Esophagus mucosa (tissue), 1 donor: ENCODE measurements around the gene PRAMEF1. TPM values are rescaled to one million over a fixed set of nuclear protein-coding genes. Genes with fewer than 3 reads are reported as not detected.
"Not testable (repeated sequence)": the region's sequence is repeated elsewhere in the genome, so short reads cannot be mapped to it uniquely, and the experiment has no call there.

Experiments used
- ATAC-seq: fragments of 200-7000 bp; cut with Tn5 transposase; one replicate; pipeline ENCODE4 v1.9.1; 2020
- total RNA-seq: library from RNA; stranded (reverse); gene quantifications from one replicate; pipeline ENCODE4 v1.2.4, GENCODE V29; 2023
- donor health status: DM: yes; HTN: yes; CAD: no.

The PRAMEF1 gene, protein sequence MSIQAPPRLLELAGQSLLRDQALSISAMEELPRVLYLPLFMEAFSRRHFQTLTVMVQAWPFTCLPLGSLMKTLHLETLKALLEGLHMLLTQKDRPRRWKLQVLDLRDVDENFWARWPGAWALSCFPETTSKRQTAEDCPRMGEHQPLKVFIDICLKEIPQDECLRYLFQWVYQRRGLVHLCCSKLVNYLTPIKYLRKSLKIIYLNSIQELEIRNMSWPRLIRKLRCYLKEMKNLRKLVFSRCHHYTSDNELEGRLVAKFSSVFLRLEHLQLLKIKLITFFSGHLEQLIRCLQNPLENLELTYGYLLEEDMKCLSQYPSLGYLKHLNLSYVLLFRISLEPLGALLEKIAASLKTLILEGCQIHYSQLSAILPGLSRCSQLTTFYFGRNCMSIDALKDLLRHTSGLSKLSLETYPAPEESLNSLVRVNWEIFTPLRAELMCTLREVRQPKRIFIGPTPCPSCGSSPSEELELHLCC
- total RNA-seq, result not detected

DNA sequence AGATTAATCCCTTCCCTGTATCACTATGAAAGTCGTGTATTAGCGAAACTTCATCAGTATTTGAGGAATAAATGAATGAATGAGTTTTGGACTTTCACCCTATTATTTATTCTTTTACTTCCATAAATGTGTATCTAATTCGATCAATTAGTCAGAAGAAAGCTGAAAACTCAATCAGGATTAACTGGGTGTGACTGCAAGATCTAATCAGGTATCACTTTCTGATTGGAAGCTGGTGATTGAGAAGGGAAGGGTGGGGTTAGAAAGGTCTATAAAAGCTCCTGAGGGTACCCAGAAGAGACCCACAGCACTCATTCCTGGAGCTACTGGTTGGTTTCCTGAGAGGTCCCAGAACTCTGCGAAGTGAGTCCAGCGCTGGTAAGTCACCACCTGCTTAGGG, at the start of gene PRAMEF1:
Gene PRAMEF1 (plus strand): TSS at position 301 of the 400 bp plus-strand sequence. CDS start 1,831 bp downstream, outside the sequence.
- ATAC-seq, result not testable (repeated sequence)

DNA sequence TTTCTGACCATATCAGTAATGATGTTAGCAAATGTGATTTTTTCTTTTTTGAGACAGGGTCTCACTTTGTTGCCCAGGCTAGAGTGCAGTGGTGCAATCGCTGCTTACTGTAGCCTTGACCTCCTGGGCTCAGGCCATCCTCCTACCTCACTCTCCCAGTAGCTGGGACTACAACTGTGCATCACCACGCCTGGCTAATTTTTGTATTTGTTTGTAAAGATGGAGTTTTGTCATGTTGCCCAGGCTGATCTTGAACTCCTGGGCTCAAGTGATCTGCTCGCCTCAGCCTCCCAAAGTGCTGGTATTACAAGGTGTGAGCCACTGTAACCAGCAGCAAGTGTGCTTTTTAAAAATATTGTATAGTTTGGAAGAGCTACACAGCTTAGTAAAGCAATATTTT, 49.3 kb upstream of the PRAMEF1 start:
- ATAC-seq, result no peak

DNA sequence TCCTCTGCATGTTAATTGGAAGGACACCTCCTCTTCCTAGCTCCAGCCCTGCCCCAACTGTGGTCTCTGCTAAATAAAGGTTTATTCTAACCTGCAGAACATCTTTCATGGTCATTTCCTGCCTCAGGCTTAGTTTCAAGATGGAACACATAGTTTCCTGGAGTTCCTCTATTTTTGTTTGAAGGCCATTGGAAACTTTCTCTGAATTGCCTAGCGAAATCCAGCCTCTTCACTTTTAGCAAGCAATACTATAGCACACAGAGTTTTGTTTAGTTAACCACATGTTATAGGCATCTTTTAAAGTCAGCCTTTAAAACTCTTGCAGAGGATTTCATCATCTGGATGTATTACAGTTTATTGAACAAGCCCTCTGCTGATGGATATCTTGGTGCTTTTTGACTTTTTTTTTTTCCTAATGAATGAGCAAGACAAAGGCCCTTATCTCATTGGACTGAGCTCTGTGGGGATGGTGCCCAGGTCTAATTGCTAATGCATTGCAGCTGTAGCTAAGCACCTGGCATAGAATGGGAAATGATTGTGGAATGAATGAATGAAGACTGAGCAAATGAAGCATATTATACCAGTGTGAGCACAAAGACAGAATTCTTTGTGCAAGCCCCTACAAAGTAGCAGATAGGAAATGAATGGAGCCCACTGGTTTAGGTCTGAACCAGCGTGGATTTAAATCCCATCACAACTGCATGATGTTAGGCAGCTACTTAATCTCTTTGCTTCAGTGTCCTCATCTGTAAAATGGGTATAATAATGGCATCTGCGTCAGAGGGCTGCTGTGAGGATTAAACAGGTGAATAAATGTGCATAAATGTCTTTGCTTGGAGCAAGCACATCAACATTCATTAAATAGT, 45.8 kb upstream of the PRAMEF1 start:
- no peak for ATAC-seq

DNA sequence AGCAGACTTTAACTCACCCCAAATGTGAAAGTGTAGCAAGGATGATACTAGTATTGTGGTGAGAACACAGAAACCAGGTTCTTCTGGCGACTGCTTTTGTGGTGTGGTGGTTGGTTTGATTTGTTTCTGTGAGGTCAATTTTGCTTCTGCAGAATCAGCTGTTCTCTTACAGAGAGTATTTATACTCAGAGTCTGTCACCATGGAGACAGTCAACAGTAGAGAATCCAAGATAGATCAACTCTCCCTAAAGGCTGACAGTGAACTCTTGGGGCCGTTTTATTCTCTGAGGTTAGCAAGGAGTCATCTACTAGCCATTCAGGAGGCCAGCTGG, 45.2 kb upstream of the PRAMEF1 start, which contains the start of gene CFAP107:
Gene CFAP107 (plus strand): TSS at position 209 of the 332 bp plus-strand sequence. CDS start 231 bp downstream, outside the sequence.
- no peak for ATAC-seq

DNA sequence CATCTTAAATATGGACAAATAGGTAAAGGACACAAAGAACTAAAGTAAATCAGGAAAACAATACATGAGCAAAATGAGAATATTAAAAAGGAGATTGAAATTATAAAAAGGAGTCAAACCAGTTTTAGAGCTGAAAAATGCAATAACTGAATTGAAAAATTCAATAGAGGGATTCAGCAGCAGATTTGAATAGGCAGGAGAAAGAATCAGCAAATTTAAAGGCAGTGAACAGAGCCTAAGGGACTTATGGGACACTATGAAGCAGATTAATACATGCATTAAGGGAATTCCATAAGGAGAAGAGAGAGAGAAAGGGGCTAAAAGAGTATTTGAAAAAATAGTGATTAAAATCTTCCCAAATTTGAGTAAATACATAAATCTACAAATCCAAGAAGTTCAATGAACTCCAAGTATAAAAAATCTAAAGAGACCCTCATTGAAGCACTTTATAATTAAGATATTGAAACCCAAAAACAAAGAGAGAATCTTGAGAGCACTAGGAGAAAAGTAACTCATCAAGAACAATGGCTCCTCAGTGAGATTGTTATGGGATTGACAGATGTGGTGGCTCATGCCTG, 42.3 kb upstream of the PRAMEF1 start:
- no peak for ATAC-seq

DNA sequence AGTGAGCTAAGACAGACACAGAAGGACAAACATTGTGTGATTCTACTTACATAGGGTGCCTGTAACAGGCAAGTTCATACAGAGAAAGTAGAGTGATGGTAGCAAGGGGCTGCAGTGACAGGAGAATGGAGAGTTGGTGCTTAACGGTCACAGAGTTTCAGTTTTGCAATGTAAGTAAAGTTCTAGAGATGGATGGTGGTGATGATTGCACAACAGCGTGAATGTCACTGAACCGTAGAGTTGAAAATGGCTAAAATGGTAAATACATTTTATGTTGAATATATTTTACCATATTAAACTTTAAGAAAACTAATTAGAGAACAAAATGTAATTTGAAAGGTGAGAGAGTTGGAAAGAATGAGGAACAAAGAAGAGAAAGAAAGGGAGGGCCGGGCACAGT, 36.5 kb upstream of the PRAMEF1 start:
- ATAC-seq, result no peak

DNA sequence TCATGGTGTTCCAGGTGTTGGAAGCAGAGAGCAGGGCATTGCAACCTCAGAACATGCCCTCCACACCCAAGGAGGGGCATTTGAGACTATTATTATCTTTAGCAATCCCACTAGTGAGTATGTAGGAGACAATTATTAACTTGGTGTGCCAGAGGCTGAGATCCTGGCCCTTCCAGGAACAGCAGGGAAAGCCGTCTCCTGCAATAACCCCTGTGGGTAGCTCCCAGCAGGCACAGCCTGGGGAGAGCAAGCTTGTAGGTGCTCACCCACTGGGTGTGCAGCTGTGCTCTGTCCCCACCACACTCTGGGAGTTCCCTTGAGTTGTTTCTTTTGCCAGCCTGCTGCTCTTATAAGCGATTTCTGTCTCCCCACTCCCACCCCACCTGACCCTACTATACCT, 34.9 kb upstream of the PRAMEF1 start:
- ATAC-seq, result no peak

DNA sequence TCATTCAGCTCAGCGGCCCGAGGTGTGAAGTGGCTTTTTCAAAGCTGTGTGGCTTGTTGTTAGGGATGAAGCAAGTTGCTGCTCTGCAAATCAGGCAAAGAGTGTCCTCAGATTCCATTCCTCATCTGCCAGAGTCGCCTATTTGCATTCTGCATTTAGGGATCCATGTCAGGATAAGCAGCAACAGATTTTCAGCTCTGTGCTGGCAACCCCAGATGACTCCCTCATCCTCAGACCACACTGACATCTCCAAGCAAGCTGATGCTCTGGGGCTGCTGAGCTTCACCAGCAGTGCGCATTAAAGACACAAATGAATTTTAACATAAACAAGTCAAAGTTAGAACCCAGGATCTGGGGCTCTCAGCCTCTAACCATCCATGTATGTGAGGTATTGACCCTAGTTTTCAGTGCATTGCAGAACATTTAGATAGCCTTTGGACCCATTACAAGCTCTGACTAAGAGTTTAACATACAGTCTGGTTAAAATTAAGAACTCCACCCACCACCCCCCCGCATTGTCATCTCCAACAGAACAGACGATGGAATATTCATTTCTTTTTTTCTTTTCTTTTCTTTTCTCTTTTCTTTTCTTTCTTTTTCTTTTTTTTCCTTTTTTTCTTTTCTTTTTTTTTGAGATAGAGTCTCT, 34.3 kb upstream of the PRAMEF1 start:
- ATAC-seq, result no peak

DNA sequence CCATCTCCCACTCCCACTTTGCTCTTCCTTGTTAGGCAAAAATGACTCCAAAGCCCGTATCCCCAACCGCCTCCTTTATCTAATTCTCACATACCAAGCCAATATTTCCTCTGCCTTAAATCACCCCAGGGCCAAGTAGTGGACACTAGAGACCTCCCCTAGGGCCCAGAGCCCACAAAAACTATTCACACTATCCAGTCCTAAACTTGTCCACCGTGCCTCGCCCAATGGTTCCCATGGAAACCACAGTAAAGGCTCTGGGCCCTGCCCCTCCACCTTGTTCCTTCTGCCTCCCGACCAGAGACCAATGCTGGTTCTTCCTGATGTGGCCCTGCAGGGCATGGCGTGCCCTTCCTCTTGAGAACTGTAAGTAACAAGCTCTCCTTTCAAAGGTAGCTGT, 33.4 kb upstream of the PRAMEF1 start:
- ATAC-seq, result no peak

DNA sequence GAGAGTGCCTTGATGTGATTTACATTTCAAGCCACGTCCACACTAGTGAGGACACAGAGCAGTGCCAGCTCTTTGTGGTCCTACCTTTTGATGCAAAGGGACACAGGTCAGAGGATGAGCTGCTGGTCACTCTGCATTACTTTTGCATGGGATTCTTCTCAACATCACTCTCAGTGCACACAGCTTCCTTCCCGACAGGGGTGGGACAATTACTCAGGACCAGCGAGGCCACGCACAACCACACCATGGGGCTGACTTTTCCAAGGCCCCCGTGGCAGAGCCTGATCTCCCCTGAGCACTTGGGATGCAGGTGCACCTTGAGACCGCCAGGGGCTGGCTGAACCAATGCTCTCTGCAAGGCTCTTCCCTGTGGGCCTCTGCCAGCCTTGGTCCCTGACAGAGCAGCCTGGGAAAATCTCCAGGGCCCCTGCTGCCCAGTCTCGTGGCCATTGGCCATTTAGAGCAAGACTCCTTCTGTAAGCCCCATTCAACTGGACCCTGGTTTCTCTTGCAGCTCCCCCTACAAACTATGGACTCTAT, 30.9 kb upstream of the PRAMEF1 start:
- ATAC-seq, result no peak

DNA sequence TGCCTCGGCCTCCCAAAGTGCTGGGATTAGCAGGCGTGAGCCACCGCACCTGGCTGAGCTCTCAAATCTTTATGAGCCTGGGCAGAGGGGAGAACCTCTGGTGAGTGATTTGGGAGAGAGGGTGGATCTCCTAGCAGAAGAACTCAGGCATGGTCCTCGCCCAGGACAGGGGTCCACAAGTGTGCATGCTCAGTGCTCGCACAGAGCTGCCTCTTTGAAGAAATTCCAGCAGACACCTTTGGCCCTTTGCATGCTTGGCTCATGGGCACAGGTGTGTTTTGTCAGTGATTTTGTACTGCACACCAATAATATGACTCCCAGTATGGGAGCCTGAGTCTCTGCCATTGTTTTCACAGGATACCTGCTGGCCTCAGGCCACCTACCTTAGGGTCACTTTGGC, 29.4 kb upstream of the PRAMEF1 start:
- ATAC-seq, result no peak

DNA sequence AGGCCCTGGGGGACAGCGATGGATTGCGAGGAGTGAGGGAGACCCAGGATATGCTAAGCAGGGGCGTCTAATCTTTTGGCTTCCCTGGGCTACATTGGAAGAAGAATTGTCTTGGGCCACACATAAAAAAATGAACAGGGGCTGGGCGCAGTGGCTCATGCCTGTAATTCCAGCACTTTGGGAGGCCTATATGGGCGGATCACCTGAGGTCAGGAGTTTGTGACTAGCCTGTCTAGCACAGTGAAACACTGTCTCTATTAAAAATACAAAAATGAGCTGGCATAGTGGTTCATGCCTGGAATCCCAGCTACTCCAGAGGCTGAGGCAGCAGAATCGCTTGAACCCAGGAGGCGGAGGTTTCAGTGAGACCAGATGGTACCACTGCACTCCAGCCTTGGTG, 28.4 kb upstream of the PRAMEF1 start:
- no peak for ATAC-seq

DNA sequence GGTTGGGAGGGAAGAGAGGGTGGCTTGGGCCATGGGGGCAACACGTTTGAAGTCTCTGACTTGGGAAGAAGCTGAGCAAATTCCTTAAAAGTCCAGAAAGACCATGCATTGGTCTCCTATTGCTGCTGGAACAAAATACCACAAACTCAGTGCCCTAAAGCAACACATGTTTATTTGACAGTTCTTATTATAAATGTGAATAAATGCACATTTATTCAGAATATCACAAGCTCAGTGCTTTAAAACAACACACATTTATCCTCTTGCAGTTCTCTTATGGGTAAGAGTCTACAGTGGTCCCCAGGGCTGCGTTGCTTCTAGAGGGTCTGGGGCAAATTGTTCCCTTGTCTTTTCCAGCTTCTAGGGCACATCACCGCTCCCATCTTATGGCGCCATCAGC, 27.7 kb upstream of the PRAMEF1 start:
- no peak for ATAC-seq

DNA sequence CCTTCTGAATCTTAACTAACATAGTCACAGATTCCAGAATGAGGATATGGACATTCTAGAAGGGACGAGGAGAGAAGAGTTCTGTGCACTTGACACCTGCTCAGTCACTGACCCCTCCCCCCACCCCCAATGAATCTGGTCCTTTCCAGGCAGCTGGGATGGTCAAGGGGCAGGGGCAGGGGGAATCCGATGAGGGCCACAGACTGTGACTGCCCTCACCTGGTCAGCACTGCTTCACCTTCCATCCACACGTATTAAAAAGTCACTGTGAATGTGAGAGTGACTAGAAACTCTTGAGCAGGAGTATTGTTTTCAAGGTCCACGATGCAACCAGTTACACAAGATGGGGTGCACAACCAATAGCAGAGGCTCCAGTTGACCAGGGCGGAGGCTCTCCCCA, 27.2 kb upstream of the PRAMEF1 start:
- no peak for ATAC-seq

DNA sequence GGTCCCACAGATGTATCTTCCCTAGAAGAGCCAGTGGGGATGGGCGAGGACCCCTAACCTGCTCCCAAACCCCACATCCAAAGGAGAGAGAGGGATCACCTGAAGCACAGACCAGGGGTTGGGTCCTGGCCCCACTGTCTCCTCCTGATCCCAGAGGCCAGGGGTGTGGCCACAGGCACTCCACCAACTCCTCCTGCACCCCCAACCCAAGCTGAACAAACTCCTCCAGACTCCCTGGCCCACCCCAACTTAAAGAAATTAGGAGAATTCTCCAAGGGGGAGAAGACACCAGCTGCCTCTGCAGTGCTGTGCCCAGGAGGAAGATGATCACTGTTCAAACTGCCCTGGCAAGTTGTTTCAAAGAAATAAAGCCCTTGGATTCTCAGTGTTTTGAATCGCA, 22.2 kb upstream of the PRAMEF1 start:
- ATAC-seq, result no peak

DNA sequence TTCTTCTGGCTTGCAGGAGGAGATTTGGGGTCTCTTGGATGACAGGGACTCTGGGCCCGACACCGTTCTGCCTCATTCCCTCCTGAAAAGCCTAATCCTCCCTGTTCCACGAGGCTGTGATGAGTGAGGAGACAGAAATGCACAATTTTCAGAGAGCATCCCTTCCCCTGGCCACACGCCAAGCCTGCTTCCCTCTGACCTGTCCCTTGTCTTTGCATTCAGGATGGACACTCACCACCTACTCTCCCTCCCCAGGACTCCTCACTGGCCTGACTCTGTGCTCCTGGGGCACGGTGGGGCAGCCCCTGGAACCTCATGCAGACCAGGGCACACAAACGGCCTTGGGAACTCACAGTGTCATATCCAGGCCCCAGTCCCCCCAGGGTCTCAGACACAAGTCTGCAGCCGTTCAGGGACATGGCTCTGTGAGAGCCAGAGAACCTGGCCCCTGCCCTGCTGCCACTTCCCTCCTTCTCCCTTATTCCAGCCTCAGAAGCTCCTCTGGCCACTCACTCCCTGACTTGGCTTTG, 21.2 kb upstream of the PRAMEF1 start:
- ATAC-seq, result no peak

DNA sequence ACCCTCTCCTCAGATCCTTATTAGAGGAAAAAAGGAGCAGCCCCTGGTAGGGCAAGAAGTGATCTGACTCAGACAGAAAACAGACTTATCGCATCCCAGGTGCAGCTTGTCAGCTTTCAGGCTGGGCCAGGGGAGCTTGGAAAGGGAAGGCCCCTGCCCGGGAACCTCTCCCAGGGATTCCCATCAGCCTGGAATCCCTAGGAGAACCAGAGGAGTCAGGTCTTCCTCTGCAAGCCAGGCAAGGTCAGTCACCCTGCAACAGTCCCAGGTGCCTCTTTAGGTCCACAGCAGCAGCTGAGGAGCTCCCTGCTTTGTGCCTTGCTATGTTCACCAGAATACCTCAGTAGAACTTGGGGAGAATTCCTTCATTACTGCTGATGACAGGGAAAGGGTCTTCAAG, 20.6 kb upstream of the PRAMEF1 start:
- no peak for ATAC-seq

DNA sequence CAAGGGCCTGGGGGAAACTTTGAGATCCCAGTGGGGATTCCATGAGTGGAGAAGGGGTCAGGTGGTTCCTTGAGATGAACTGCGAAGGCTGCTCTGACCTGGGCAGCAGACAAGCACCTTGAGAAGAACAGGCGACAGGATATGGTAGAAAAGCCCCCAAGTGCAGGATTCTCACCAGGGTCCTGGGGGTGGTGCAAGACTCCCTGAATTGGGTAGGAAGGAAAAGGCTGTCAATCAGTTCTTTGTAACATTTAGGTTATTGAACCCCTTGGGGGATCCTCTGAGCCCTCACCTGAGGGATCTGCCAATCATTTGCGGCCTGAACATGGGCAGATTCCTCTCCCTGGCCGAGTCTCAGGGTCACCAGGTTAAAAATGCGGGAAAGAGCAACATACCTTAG, 20.0 kb upstream of the PRAMEF1 start:
- ATAC-seq, result no peak

DNA sequence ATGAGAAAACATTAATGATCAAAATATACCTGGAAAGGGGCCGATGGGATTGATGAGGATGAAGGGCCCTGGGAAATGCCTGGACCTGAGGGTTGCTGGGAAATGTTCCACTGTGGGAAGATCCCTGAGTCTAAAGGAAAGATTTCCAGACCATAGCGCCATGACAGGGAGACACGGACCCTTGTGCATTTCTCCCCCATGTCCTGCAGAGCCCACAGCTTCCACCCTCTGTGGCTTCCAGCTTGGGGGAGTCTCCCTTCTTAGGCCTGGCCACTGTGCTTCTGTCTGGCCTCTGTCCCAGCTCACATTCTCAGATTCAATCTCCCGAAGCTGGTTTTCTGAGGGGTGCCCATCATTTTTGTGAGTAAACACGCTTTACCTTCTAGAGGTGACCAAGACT, 18.7 kb upstream of the PRAMEF1 start:
- ATAC-seq, result no peak

DNA sequence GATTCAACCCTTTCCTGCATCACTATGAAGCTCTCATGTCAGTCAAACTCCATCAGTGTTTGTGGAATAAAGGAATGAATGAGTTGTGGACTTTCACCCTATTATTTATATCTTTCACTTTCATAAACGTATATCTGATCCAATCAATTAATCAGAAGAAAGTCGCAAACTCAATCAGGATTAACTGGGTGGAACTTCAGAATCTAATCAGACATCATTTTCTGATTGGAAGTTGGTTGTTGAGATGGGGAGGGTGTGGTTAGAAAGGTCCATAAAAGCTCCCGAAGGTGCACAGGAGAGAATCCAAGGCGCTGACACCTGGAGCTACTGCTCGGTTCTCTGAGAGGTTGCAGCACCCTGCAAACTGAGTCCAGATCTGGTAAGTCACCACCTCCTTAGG, 17.8 kb upstream of the PRAMEF1 start, which contains the start of gene PRAMEF12:
Gene PRAMEF12 (plus strand): TSS at position 301 of the 400 bp plus-strand sequence. CDS start 1,130 bp downstream, outside the sequence.
- no peak for ATAC-seq

DNA sequence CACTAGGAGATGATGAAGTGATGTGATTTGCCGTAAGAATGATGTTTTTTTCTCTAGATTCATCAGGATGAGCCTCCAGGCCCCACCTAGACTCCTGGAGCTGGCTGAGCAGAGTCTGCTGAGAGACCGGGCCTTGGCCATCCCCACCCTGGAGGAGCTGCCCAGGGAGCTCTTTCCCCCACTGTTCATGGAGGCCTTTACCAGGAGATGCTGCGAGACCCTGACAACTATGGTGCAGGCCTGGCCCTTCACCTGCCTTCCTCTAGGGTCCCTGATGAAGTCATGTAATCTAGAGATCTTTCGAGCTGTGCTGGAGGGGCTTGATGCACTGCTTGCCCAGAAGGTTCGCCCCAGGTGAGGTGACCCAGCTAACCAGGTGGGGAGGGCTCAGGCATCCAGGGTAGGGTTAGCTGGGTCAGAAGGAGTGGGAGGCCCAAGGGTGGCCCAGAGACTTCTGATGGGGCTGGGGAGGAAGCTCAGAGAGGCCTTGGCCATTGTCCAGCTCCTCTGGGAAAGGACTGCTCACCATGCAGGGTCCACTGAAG, 16.3 kb upstream of the PRAMEF1 start:
- no peak for ATAC-seq

DNA sequence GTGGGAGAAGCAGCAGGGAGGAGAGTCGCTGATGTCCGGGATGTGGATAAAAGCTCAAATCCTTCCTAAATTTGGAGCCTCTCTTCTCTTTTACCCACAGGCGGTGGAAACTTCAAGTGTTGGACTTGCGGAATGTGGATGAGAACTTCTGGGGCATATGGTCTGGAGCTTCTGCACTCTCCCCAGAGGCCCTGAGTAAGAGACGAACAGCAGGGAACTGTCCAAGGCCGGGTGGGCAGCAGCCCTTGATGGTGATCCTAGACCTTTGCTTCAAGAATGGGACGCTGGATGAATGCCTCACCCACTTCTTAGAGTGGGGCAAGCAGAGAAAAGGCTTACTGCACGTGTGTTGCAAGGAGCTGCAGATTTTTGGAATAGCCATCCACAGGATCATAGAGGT, 15.8 kb upstream of the PRAMEF1 start:
- ATAC-seq, result no peak
